ENCODE data around the gene LRRC37A2. TPM values are rescaled to one million over a fixed set of nuclear protein-coding genes. Genes with fewer than 3 reads are reported as not detected.
A peak's percentile ranks its signal among the peaks of the same experiment; 100 is the strongest.
"Not testable (repeated sequence)": the region's sequence is repeated elsewhere in the genome, so short reads cannot be mapped to it uniquely, and the experiment has no call there.

The LRRC37A2 gene
- total and polyA plus RNA-seq, 7 donors: 1.5 to 13.3 (median 3.1) TPM

GRCh38 chr17:46598344-46598931 is 86.2 kb downstream of the LRRC37A2 start:
- H3K9me3 ChIP-seq; intact Hi-C loops (cut with DNase I); H3K27me3 ChIP-seq (ENCODE audit: insufficient read depth in 3 of 3, low read length in 2 of 3); H3K36me3 ChIP-seq (ENCODE audit: insufficient read depth in 1 of 2, low read depth in 1 of 2); H3K27ac ChIP-seq; DNase-seq; H3K4me3 ChIP-seq; H3K4me1 ChIP-seq: not testable (repeated sequence)
- WGBS, 3 donors: 28 to 33% (median 31%) methylated on average over 2 of the region's 3 CpGs
- ATAC-seq: peak in 1 of 4 donors; percentile 59

DNA sequence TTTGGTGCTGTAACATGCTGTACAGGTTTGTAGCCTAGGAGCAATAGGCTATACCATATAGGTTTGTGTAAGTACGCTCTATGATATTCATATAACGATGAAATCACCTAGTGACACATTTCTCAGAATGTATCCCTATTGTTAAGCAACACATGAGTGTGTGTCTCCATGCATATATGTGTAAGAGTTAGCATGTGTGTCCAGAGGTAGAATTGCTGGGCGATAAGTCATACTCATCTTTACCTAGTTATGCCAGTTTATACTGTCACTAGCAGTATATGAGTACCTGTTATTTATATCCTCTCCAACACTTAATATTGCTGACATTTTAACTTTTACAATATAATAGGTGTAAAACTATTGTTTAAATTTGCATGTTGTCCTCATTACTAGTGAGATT is 88.5 kb downstream of the LRRC37A2 start:
- H3K27me3 ChIP-seq (ENCODE audit: insufficient read depth in 3 of 3, low read length in 2 of 3); H3K36me3 ChIP-seq (ENCODE audit: insufficient read depth in 1 of 2, low read depth in 1 of 2); intact Hi-C loops (cut with DNase I); H3K4me1 ChIP-seq; H3K9me3 ChIP-seq; H3K4me3 ChIP-seq; DNase-seq; ATAC-seq; H3K27ac ChIP-seq: not testable (repeated sequence)
- WGBS, 3 donors: no CpG with 5 or more reads among the region's 3 CpGs

- H3K36me3 ChIP-seq (ENCODE audit: insufficient read depth in 1 of 2, low read depth in 1 of 2); H3K9me3 ChIP-seq; DNase-seq; intact Hi-C loops (cut with DNase I); H3K4me3 ChIP-seq; H3K27me3 ChIP-seq (ENCODE audit: insufficient read depth in 3 of 3, low read length in 2 of 3); ATAC-seq; H3K27ac ChIP-seq; H3K4me1 ChIP-seq: not testable (repeated sequence)
Measured at GRCh38 chr17:46603125-46603524, 90.9 kb downstream of the LRRC37A2 start.

Other genes with a start within 250 kb of the LRRC37A2 start
- gene LRRC37A, start 217.3 kb upstream of the LRRC37A2 start, total RNA-seq: 1 to 10 TPM in 2 of 4 donors, under 1 TPM in 2; 0.17 to 3.0 (median 1.5) TPM
- 1 to 10 TPM in 1 of 3 donors, under 1 TPM in 2; 0.47 to 1.3 (median 0.61) TPM for gene LRRC37A, start 217.3 kb upstream of the LRRC37A2 start, polyA plus RNA-seq
- 10 to 100 TPM in 1 of 4 donors, 1 to 10 TPM in 3; 7.6 to 12.5 (median 8.2) TPM for gene ARL17B, start 150.7 kb upstream of the LRRC37A2 start, total RNA-seq
- 10 to 100 TPM in 1 of 3 donors, 1 to 10 TPM in 2; 3.8 to 27.1 (median 8.7) TPM for gene ARL17B, start 150.7 kb upstream of the LRRC37A2 start, polyA plus RNA-seq
- gene ARL17A, start 67.2 kb downstream of the LRRC37A2 start, total RNA-seq: 10 to 100 TPM in 2 of 4 donors, 1 to 10 TPM in 2; 6.0 to 13.3 (median 10.2) TPM
- 1 to 10 TPM; 1.1 to 7.2 (median 2.5) TPM for gene ARL17A, start 67.2 kb downstream of the LRRC37A2 start, polyA plus RNA-seq
- 100 to 1,000 TPM in 1 of 4 donors, 10 to 100 TPM in 3; 19.7 to 103 (median 47.0) TPM for gene NSF, start 78.2 kb downstream of the LRRC37A2 start, total RNA-seq
- 10 to 100 TPM; 19.3 to 40.2 (median 21.8) TPM for gene NSF, start 78.2 kb downstream of the LRRC37A2 start, polyA plus RNA-seq